Measurements from ENCODE around the gene SH3BP4. TPM values are rescaled to one million over a fixed set of nuclear protein-coding genes. Genes with fewer than 3 reads are reported as not detected.
A peak's percentile ranks its signal among the peaks of the same experiment; 100 is the strongest.

Gene SH3BP4
- total and polyA plus RNA-seq, 2 of the 13 experiments (the other 11 are each of a cell fraction or from before 2014, with no cell fraction given): 34.6 to 99.1 TPM

- TF ChIP-seq TIGD3 (CRISPR knock-in tag; IDR thresholded peaks at IDR 0.05; ENCODE audit: borderline replicate concordance) (0 out of 2 replicates have a peak, but pooled peaks have one; percentile 22), ZEB1 (IDR thresholded peaks at IDR 0.05; ENCODE audit: insufficient replicate concordance, low read depth) (no peak), CBX2 (IDR thresholded peaks at IDR 0.05; ENCODE audit: low read depth, low read length) (no peak), CBX2 (CRISPR knock-in tag; IDR thresholded peaks at IDR 0.05; ENCODE audit: low read depth) (no peak), KLF6 (CRISPR knock-in tag; IDR thresholded peaks at IDR 0.05) (no peak), ZNF749 (CRISPR knock-in tag; IDR thresholded peaks at IDR 0.05; ENCODE audit: borderline replicate concordance) (no peak), IKZF5 (CRISPR knock-in tag; IDR thresholded peaks at IDR 0.05) (no peak; the same call in 1 of the 2 replicates), SAFB2 (CRISPR knock-in tag; IDR thresholded peaks at IDR 0.05; ENCODE audit: borderline replicate concordance, low read depth) (no peak), KDM2A (CRISPR knock-in tag; IDR thresholded peaks at IDR 0.05; ENCODE audit: borderline replicate concordance, low read depth) (peak; percentile 67; the same call in 1 of the 2 replicates), GATAD1 (CRISPR knock-in tag; IDR thresholded peaks at IDR 0.05) (no peak), ZMAT3 (CRISPR knock-in tag; conservative IDR thresholded peaks at IDR 0.05) (0 out of 2 replicates have a peak, but pooled peaks have one; percentile 19), ZBTB46 (CRISPR knock-in tag; IDR thresholded peaks at IDR 0.05; ENCODE audit: borderline replicate concordance) (0 out of 2 replicates have a peak, but pooled peaks have one; percentile 27), MAFF (IDR thresholded peaks at IDR 0.05; ENCODE audit: low read depth, low read length) (no peak), ZNF10 (CRISPR knock-in tag; IDR thresholded peaks at IDR 0.05; ENCODE audit: borderline replicate concordance, low read depth) (no peak), ZNF12 (CRISPR knock-in tag; IDR thresholded peaks at IDR 0.05) (no peak), ZNF589 (CRISPR knock-in tag; conservative IDR thresholded peaks at IDR 0.05) (no peak), ZNF597 (CRISPR knock-in tag; IDR thresholded peaks at IDR 0.05) (no peak), SAP130 (CRISPR knock-in tag; IDR thresholded peaks at IDR 0.05; ENCODE audit: low read depth) (peak; percentile 78), ATF6 (CRISPR knock-in tag; conservative IDR thresholded peaks at IDR 0.05) (no peak), ZNF343 (CRISPR knock-in tag; IDR thresholded peaks at IDR 0.05) (no peak), ZFX (CRISPR knock-in tag; IDR thresholded peaks at IDR 0.05; ENCODE audit: low read depth) (peak; percentile 52; the same call in 1 of the 2 replicates), ZNF20 (CRISPR knock-in tag; IDR thresholded peaks at IDR 0.05) (no peak)
Measured at GRCh38 chr2:234952270-234953115, 676 bp downstream of the SH3BP4 start (continued).

Data from HepG2 (cell line).